ENCODE measurements around the gene LRBA. TPM values are rescaled to one million over a fixed set of nuclear protein-coding genes. Genes with fewer than 3 reads are reported as not detected.
A peak's percentile ranks its signal among the peaks of the same experiment; 100 is the strongest.
"Not testable (repeated sequence)": the region's sequence is repeated elsewhere in the genome, so short reads cannot be mapped to it uniquely, and the experiment has no call there.

Gene LRBA
- total RNA-seq, 1 experiment from 2014 or later = 25.7 TPM

DNA sequence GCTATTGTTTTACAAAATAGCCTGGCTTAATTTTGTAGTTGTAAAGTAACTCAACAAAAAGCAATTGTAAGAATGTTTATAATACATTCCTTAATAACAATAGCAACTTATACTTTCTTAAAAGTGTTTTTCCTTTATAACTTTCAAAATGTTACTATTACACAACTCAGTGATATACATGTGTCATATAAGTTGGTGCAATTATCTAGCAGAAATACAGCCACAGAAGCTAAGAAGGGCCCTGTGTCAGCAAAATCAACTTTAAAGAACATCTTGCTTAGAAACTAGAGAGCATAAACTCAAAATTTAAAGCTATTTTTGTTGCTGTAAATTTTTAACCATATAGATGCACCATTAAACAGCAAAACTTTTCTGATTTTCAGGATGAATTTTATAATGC is 474.5 kb downstream of the LRBA start:
- DNase-seq (ENCODE audit: extremely low read depth, low read depth) = no peak

DNA sequence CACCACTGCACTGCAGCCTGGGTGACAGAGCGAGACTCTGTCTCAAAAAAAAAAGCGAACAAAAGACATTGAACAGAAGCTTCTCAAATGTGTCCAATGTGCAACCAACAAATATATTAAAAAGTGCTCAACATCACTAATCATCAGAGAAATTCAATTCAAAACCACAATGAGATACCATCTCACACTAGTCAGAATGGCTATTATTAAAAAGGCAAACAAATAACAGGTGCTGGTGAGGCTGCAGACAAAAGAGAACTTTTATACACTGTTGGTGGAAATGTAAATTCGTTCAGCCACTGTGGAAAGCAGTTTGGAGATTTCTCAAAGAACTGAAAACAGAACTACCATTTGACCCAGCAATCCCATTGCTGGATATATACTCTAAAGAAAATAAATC is 477.2 kb downstream of the LRBA start:
- DNase-seq (ENCODE audit: extremely low read depth, low read depth) = not testable (repeated sequence)

DNA sequence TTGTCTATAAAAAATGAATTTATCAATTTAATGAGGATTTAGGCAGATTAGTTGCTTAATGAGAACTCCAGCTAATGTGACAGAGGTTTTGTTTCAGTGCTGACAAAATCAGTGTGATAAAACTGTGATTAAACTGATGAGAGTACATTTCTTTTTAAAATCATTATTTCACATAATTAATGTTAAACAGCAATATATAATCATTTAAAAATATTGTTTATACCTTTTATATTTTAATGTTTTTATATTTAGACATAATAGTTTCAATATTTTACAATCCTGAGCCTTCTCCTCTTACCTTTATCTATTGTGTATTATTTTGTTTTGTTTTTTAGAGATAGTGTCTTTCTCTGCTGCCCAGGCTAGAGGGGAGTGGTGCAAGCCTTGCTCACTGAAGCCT is 480.3 kb downstream of the LRBA start:
- DNase-seq (ENCODE audit: extremely low read depth, low read depth) = no peak

DNA sequence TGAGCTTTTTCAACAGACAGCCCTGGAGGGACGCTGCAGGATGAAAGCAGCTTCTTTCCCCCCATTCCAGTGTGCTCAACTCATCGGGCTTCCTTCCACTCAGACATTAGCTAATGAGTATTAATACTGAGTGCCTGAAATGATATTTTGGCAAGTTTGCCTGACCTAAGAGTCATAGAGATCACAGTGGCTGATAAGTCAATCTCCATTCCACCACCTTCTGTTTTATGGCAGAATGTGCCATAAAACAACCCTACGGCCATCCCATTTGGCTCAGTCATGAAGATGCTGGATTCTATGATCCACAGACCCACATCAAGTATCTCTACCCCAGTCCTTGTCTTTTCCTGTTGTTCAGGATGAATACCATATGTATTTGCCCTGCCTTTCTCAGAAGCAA is 481.4 kb downstream of the LRBA start:
- DNase-seq (ENCODE audit: extremely low read depth, low read depth) = no peak

DNA sequence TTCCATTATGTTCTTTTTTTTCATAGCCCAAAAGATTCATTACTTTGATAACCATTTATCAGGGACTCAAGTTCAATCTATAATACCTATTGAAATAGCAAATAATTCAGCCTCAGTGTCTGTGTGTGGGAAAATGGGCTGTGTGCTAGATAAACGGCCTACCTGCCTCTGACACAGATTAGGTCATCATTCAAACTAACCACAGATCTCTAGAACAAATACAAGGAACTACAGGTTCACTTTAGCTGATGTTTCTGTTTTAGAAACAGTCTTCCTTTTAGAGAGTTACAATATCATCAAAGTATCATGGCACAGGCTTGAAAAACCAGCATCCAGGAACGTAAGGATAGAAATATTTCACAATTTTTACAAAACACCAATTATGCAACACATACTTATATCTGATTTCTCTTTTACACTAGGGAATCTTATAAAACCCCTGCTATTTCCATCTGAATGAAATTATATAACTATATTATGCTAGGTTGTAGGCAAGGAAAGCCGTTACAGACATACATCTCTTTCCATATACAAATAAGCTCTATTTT is 489.7 kb downstream of the LRBA start:
- DNase-seq (ENCODE audit: extremely low read depth, low read depth) = no peak

DNA sequence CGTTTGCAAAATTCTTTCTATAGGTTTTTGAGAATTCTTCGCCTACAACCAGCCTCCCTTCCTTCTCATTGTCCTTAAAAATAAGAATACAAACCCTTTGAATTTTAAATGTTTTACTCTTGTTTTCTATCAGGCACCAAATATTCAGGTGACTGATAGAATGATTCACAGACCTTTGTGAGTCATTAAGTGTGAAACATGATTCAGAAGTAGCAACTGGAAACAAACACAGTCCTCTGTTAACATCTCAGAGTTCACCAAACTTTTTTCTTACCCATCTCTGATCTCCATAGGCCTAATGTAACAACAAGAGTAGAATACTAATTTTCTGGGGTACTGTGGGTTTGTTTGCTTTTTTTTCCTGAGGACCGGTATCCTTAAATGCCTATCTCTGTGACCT is 496.5 kb downstream of the LRBA start:
- DNase-seq (ENCODE audit: extremely low read depth, low read depth) = no peak

DNA sequence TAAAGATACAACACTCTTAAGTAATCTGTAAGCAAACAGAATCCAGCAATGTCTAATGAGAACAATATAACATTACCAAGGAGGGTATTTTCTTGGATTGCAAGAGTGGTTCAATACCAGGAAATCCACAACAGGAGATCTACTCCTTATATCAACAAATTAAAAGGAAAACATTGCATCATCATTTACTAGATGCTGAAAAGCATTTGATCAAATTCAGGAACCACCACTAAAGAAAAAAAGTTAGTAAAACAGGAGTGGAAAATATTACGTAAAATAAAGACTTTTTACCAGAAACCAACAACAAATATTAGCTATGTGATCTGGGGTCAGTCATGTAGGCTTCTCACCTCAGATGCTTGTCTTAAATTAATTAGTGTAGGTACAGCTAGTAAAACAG is 499.9 kb downstream of the LRBA start:
- DNase-seq (ENCODE audit: extremely low read depth, low read depth) = no peak

DNA sequence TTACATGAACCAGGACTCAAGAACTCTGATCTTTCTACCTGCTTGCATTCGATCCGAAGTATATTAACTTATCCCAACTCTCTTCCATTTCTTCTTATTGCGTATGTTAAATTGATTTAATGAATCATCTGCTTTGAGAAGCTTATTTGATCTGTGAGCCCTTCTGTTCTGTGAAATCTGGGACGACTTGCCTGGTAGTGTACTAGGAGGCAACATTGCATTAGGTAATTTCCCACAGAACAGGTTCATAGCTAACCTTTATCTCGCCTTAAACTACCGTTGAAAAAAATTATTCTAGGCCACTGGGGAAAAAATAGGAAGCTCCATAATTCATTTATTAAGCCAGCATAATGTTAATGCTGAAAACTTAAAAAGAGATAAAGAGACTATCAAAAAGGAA is 500.4 kb downstream of the LRBA start:
- no peak for DNase-seq (ENCODE audit: extremely low read depth, low read depth)

DNA sequence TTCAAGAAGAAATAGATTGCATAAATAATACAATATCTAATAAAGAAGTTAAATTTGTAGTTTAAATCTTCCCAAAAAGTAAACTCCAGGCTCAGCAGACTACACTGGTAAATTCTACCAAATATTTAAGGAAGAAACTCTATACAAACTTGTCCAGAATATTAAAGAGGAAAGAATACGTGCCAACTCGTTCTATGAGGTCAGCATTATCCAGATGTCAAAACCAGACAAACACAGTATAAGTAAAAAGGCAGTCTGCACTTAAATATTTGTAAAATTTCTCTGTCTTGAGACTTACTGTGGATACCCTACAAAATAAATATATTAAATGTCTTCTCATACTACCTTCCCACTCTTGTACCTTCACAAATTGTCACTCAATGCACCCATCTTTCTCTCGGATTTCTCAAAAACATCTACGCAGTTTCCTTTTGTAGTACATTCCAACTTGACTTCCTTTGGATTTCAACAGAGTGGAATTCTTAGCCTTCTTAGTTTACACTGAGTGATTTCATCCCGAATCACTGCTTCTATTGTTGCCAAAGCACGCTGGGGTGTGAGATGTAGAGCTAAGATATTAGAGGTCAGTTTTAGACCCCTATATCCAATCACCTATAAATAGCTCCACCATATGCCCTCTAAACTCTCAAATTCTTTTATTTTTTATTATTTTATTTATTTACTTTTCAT is 504.8 kb downstream of the LRBA start:
- peak; percentile 57 for DNase-seq (ENCODE audit: extremely low read depth, low read depth)

DNA sequence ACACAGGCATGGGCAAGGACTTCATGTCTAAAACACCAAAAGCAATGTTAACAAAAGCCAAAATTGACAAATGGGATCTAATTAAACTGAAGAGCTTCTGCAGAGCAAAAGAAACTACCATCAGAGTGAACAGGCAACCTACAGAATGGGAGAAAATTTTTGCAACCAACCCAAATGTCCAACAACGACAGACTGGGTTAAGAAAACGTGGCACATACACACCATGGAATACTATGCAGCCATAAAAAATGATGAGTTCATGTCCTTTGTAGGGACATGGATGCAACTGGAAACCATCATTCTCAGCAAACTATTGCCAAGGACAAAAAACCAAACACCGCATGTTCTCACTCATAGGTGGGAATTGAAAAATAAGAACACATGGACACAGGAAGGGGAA is 507.4 kb downstream of the LRBA start:
- not testable (repeated sequence) for DNase-seq (ENCODE audit: extremely low read depth, low read depth)

DNA sequence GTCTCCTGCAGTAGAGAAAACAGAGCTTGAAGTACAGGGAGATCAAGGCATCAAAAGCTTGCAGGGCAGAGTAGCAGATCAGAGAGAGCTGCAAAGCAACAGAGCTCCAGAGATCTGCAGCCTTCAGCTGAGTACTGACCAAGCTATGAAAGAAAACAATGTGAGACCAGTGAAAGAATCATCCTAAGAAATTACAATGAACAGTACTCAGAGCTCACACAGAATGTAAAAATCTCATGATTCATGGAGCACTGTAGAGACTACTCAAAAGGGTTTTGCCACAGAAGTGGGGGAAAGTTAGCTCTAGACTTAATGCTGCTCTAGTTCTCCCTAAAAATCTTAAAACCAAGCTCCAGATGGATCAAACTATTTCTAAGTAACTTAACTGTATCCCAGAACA is 513.1 kb downstream of the LRBA start:
- no peak for DNase-seq (ENCODE audit: extremely low read depth, low read depth)

DNA sequence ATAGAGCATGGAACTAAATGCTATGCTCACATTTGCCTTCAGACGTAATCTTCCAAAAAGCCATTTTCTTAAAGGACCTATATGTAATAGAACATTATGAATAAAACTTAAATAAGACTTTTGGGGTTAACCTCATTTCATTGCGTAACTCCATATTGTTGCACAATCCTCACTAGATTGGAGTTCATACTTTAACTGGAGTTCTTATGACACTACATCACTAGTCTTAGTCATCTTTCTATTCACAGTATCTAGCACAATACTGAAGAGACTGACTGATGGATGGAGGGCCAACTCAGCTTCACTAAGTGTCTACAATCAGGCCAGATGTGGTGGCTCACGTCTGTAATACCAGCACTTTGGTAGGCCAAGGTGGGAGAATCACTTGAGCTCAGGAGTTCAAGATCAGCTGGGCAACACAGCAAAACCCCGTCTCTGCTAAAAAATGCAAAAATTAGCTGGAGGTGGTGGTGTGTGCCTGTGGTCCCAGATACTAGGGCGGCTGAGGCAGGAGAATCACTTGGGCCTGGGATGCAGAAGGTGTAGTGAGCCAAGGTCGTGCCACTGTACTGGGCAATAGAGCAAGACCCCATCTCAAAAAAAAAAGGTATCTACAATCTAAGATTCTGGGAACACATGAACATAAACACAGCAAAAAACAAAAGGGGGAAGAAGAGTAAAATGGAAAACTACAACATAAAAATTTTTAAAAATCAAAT is 513.9 kb downstream of the LRBA start:
- DNase-seq (ENCODE audit: extremely low read depth, low read depth) = peak; percentile 17

DNA sequence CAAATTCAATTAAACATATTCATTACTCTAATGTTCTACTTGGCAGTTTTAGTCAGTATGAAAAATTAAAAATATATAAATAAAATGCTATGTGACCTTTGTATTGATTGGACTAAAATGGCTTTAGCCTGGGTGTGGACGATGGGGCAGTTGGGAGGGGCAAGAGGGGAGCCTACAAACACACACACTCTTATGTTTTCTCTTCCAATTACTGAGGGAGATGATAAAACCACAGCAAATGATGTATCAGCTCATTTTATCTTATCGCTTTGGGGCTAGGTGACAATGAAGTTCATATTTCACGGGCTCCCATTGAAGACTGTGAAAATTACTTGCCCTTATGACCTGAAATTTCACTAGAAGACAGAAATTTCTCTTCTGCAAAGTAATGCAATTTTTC is 517.5 kb downstream of the LRBA start:
- no peak for DNase-seq (ENCODE audit: extremely low read depth, low read depth)

DNA sequence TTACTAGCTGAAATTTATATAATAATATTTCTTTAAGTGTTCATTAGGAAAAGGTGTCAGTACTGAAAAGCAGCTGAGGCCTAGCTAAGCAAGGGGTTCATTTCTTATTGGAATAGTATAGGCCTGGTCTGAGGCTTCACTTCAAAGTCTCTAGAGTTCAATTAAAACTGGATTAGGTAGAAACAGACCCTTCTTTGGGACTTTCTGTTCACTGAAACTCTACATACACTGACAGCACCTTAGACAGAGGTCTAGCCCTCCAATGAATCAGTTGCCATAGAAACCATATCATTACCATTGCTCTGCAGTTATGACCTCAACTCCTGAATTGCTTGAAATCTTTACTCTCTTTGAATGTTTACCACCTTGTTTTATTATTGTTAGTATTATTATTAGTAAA is 519.5 kb downstream of the LRBA start:
- no peak for DNase-seq (ENCODE audit: extremely low read depth, low read depth)

DNA sequence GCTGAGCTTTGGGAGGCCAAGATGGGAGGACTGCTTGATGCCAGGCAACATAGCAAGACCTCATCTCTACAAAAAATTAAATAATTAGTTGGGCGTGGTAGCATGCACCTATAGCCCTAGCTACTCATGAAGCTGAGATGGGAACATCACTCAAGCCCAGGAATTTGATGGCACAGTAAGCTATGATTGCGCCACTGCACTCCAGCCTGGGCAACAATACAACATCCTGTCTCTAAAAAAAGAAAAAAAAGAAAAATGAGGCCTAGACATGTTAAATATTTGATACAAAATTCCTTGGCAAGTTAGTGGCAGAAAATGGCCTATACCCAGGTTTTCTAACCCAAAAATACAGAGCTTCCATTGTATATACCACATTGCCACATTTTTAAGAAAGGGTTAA is 521.2 kb downstream of the LRBA start:
- DNase-seq (ENCODE audit: extremely low read depth, low read depth) = no peak

DNA sequence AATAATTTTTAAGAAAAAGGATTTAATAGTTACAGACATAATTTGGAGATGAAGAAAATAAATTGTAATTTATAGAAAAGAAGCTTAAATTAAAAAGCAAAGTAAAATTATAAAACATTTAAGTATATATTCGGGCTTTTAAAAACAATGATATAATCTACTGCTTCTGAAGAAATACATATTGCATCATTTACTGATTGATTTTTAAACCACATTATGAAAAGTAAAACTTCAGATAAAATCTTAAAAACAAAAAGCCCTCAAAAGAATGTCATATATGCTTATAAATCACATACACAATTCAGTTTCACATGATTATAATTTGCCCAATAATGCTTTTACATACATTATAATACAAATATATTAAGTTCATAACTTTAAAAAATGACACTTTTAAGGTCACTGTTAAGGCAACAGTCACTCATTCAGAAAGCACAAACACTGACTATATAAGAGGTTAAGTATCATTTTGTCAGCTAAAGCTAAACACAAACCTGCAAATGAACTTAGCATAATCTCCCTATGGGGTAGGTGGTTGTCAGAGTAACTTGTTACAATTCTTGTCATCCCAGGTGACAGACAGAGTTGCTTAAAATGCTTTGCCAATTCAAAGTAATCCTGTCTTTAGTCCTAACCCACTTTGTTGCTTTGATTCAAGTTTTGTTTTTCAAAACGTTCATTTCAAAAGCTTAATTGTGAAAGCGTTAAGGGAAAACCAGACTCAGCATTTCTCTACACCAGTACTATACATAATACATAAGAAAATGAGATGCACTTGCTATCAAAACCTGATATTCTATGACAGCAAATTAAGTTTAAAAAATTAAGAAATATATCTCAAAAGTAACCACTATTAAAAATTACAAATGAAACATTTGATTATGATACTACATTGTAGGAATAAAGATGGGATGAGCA is 523.7 kb downstream of the LRBA start:
- no peak for DNase-seq (ENCODE audit: extremely low read depth, low read depth)

DNA sequence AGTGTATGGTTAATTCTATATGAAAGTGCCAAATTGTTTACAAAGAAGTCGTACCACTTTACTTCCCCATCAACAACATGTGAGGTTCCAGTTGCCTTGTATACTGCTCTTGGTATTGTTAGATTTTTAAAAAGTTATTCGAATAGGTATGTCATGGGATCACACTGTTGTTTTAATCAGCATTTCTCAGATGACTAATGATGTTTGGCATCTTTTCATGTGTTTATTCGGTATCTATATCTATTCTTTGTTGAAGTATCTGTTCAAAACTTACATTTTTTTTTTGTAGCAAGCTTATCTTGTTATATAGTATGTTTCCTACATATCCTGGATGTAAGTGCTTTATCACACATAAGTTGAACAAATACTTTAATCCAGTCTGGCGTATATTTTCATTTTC is 532.5 kb downstream of the LRBA start:
- no peak for DNase-seq (ENCODE audit: extremely low read depth, low read depth)

DNA sequence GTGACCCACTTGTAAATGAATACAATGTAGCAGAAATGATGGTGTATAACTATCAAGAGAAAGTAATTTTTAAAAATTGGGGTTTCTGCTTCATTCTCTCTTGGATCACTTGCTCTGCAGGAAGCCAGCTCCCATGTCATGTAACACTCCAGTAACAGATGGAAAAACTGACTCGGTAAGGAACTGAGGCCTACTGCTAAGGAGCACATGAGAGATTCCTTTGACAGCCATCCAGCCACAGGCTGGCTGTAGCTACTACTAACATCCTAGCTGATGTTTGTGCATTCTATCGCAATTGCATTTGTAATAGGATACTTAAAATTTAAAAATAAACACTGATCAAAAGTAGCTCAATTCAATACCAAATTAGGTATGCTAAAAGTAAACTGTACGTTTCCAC is 535.4 kb downstream of the LRBA start:
- DNase-seq (ENCODE audit: extremely low read depth, low read depth) = no peak

DNA sequence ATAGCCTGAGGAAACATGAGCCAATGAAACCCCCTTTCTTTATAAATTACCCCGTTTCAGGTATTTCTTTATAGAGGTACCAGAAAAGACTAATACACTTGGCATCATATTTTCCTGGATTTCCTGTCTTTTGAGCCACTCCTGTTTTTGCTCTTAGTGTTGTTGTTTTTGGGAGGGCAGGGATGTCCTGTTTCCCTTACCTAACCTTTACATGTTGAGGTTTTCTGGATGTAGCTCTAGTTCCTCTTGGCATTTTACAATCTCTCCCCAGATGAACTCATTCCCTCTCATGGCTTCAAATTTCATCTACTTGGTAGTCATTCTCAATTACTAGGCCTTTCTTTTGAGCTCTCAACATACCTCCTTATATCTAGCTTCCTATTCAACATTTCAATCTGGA is 537.2 kb downstream of the LRBA start:
- no peak for DNase-seq (ENCODE audit: extremely low read depth, low read depth)

DNA sequence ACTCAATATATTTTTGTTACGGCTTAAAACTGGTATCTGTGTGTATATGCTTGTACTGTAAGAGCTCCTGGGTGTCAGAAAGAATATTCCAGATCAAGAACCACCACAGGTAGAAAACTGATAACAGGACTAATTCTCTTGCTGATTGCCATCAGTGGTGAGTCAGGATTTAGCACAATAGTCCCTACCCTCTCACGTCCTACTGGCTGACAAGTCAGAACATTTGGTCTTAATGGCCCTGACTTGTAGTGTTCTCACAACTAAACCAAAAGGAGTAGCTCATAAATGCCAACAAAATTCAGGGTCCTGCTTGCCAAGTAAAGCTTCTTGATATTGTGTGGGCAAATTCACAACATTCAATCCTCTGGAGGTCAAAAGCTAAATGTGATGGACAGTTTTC is 538.3 kb downstream of the LRBA start:
- DNase-seq (ENCODE audit: extremely low read depth, low read depth) = no peak

DNA sequence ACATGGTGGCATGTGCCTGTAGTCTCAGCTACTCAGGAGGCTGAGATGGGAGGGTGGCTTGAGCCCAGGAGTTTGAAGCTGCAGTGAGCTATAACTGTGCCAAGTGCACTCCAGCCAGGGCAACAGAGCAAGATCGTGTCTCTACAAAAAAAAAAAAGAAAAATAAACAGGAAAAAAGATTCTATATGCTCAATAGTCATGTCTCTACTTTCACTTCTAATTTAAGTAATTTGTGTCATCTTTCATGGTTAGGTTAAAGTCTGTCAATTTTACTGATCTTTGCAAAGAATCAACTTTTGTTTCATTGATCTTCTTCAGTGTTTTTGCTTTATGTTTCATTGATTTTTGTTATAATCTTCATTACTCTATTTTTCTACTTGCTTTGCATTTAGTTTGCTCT is 539.3 kb downstream of the LRBA start:
- DNase-seq (ENCODE audit: extremely low read depth, low read depth) = no peak

Measured in NCI-H460 (cell line).